DMS 273 (cell line): ENCODE results near the gene RGS2.

ENCODE experiments used
- DNase-seq: peaks from one replicate; lab custom pipeline; 2025; ENCODE audit not compliant: unreplicated experiment; lab: John Stamatoyannopoulos, UW

Gene RGS2

GRCh38 chr1:192826791-192827546, 18.1 kb downstream of the RGS2 start:
- DNase-seq = peak; percentile 47

- no peak for DNase-seq
Observed at GRCh38 chr1:192830595-192831246, 21.9 kb downstream of the RGS2 start.

DNA sequence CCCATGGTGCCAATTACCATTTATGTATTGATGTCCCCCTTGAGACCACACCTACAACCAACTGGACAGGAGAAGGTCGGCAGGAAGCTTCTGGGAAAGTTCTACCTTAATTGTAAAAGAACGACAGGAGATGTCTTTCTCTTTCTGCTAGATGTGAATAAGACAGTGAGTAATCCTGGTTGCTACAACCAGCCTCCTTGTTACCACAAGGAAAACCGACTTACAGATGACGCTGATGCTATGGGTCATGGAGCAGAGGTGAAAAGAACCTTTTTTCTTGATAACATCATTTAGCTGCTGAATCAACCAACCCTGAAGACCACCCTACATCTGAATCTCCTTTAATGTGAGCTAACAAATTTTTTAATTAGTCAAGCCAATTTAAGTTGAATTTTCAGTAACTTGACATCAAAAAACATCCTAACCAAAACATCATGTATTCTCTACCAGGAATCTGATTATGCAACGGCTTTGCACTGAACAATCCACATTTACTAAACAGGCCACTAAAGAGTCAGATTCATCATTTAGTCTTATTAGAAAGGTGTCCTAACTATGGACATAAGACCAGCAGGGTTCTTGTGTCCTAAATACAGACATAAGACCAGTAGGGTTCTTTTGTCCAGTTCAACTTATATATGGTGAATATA, 23.0 kb downstream of the RGS2 start:
- DNase-seq = no peak

DNA sequence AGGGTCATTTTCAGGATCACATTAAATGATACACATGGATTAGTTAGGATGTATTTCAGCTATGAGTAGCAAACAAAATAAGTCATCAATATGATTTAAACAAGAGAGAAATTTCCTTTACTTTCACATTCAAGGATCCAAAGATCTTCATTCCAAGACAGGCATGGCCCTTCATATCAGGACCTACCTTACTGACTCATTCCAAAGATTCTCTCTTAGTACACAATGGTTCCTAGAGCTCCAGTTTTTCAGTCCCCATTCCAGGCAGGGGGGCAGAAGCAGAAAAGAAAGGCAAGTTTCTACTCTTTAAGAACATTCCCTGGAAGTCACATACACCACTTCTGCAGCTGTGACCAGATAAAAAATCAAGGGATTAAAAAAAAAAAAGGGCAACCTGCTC, 23.7 kb downstream of the RGS2 start:
- no peak for DNase-seq

GRCh38 chr1:192835116-192835515, 26.3 kb downstream of the RGS2 start:
- DNase-seq = no peak

- DNase-seq = no peak
Observed at GRCh38 chr1:192839162-192840066, 30.6 kb downstream of the RGS2 start.

DNA sequence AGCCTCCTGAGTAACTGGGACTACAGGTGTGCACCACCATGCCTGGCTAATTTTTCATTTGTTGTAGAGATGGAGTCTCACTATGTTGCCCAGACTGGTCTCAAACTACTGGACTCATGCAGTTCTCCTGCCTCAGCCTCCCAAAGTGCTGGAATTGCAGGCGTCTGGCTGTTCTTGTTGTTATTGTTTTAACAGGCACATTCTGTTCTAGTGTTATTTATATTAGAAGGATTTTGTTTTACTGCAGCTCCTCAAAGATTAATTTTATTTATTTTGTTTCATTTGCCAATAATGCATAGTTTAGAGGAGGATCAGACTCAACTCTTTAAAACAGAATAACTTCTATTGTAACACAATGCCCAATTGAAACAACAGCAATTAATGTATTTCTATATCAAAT, 35.5 kb downstream of the RGS2 start:
- DNase-seq = no peak

DNA sequence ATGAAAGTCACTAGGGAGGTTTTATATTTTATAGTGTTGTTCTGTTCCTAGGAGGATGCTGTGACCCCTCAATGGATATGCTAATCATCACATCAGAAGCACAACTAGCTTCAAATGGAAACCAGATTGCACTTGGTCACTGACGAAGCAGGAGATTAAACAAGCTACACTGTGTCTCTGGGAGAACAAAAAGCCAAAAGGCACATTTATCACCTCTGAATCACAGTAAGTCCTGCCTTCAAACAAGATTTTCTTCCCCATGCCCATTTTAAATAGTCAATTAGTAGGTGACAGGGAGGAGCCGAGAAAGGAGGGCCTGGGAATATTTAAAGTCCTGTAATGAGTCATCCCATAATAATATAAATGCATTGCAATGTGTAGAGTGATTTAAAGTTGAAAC, 38.1 kb downstream of the RGS2 start:
- no peak for DNase-seq

DNA sequence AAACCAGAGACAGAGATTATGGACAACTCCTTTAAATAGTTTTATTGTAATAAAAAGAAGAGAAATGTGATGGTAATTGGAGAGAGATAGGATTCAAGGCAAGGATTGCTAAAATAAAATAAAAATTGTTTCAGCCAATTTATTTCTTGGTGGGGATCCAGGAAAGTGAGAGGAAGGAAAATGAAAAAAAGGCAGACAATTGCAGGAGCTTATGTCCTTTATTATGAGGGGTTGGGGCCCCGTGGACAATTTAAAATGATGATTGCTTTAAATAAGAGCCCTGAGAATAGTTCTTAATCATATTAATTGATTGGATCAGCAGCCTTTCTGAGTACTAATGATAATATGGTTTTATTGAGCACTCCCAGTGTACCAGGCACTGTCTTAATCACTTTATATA, 40.2 kb downstream of the RGS2 start:
- no peak for DNase-seq

- DNase-seq = no peak
Observed at GRCh38 chr1:192849442-192849841, 40.6 kb downstream of the RGS2 start.

DNA sequence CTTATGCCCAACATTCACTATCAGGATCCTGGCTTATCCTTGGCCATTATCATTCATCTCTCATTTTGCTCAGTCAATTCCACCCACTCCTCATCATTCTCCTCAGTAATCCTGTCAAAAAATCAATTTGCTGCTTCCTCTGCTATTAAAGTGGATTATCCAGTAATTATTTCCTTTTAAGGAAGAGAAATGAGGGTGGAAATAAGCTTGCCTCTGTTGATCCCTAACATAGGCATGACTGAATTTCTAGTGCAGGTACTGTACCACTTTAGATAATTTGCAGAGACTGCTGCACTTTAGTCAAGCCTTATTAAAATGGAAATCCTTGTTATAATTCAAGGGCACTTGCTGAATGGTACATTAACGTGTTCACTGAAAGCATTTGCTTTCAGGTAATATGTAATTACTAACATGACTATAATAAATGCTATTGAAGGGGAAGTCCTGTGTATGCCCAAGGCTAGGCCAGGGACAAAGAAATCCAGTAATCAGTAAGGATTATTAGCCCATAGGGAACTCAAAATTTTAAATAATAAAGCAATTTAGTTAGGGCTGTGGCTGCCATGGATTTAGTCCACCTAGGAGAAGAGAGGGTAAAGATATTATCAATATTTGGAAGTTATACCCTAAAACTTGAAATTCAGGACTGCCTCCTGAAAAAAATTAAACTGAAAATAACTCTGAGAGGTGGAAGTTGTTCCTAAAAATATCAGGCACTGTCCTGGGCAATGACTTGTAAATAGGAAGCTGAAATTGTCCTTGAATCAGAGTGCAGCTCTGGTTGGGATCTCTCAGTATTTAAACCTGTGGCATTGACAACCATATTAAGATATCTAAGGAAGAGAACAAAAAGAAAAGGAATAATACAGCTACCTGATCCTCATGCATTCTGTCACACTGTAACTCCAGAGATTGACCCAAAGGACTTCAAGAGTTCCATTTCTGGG, 43.4 kb downstream of the RGS2 start:
- DNase-seq = no peak

- no peak for DNase-seq
Observed at GRCh38 chr1:192858456-192858855, 49.6 kb downstream of the RGS2 start.

GRCh38 chr1:192859808-192860207, 51.0 kb downstream of the RGS2 start:
- no peak for DNase-seq

GRCh38 chr1:192860478-192861185, 51.8 kb downstream of the RGS2 start:
- DNase-seq = no peak

GRCh38 chr1:192861860-192862259, 53.0 kb downstream of the RGS2 start:
- no peak for DNase-seq
